ENCODE data around the gene TM9SF1. TPM values are rescaled to one million over a fixed set of nuclear protein-coding genes. Genes with fewer than 3 reads are reported as not detected.

Gene TM9SF1
- total and polyA plus RNA-seq, 10 of the 15 experiments (the other 5 are each of a cell fraction or from before 2014, with no cell fraction given): 7.2 to 39.2 (median 17.6) TPM

DNA sequence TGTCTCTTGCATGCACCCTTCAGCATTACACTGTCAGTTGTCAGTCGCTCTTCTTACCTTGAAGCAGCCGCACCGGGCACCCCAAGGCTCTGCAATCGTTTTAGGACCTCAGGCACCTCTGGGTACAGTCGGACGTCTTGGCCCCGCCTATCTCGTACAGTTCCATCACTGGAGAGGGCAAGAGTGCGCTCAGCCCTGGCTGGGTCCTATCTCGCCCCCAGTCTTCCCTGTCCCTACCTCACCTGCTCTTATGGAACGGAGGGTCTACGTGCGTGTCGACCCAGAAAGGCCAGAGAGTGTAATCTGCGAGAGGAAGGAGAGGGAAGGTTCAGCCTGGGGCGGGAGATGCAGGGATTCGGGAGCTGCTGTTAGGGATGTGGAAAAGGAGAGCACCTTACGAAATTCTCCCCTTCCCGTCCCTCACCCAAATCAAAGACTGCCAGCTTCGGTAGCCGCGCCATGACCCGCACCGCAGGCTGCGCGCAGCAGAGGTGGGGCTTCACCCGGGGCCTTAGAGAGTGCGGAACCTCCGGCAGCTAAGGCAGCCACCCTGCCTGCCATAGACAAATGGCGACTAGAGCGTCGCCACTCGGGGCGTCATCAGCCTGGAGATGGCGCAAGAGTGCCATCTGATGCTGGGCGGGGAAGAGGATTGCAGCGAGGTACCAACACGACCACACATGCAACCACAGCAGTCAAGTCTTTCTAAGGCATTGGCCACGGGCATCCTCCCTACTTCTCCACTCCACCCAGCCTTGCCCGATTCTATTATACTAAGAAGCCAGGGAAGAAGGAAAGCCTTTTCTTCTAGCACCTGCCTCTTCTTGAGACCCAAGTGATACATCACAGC lies 20.5 kb upstream of the TM9SF1 start, which contains the start of gene MDP1 (continued):
- TF ChIP-seq KLF5 (IDR thresholded peaks at IDR 0.05; ENCODE audit: partially characterized antibody) (peak; percentile 77), KDM1A (IDR thresholded peaks at IDR 0.05; ENCODE audit: borderline replicate concordance) (no peak), STAT3 (IDR thresholded peaks at IDR 0.05; ENCODE audit: low read depth, low read length) (0 out of 2 replicates have a peak, but pooled peaks have one; percentile 83), HCFC1 (IDR thresholded peaks at IDR 0.05; ENCODE audit: low read length) (peak; percentile 75), RUNX3 (IDR thresholded peaks at IDR 0.05; ENCODE audit: low read length) (peak; percentile 77)

DNA sequence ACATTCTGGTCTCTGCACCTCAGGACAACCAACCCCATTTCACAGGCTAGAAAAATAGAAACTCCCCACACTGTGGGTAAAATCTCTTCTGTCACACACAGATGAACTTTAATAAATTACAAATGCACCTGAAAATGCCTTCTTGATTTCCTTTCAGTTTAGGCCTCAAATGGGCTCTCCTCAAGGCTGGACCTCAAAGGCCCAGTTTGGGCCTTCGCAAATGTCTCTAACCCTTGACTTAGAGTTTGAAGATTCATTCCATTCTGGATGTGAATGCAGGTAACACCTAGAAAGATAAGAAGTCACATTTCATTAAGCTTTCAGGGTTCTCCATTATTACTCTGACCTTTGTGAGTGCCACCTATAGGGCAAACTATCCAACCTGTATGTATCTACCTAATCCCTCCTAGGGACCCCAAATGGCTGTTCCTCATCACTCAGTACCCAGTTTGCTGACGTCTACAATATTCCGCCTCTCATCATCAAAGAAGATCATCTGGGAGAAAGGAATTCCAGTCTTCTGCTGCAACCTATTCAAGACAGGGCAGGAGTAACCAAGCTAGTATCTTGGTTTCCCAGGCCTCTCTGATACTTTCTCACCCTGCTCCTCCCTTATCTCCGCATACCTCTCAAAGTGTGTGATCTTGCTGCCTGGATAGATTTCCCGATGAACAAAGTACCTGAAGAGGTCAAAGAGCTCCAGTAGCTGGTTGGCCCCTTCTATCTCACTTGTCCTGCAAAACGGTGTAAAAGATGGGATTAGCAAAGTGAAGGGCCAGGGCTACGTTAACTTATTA lies 18.8 kb upstream of the TM9SF1 start:
- Histone ChIP-seq H3K9ac (ENCODE audit: control insufficient read depth, insufficient read depth, low read length) (peak overlapping the region; percentile 91), H3K4me1 (ENCODE audit: control insufficient read depth, insufficient read depth, low read length) (peaks cover 15% of the 10 kb centered on the region), H3K4me2 (ENCODE audit: control insufficient read depth, insufficient read depth) (peak overlapping the region; percentile 85), H4K20me1 (ENCODE audit: control insufficient read depth, insufficient read depth) (no peaks in the 10 kb centered on the region), H3K27ac (ENCODE audit: control insufficient read depth, insufficient read depth) (peak overlapping the region; percentile 89), H3K9me3 (replicated peaks; ENCODE audit: control insufficient read depth, insufficient read depth, low read length) (no peaks in the 10 kb centered on the region), H3K36me3 (ENCODE audit: control insufficient read depth in 2 of 2, insufficient read depth in 2 of 2, low read length in 1 of 2) (peaks cover 4 to 26% of the 10 kb centered on the region in 2 experiments), H2AFZ (ENCODE audit: control insufficient read depth, low read depth, low read length) (peak overlapping the region; percentile 69), H3K79me2 (ENCODE audit: control insufficient read depth, insufficient read depth, low read length) (peaks cover 19% of the 10 kb centered on the region), H3K4me3 (peak overlapping the region; percentile 62; the same call in 1 of the 2 replicates), H3K27me3 (replicated peaks in 1 of 2; ENCODE audit: control insufficient read depth in 2 of 2, insufficient read depth in 2 of 2, low read length in 1 of 2) (no peaks in the 10 kb centered on the region)
- no peak for FAIRE-seq
- no peak for DNase-seq (ENCODE audit: low read depth, low spot score)
- ChIA-PET RAD21 (ENCODE audit: unreplicated experiment) (interaction anchor here (0.7 to 3.6 kb wide), 11 partner anchors 18 to 105 kb away, joined by 3 to 23 read pairs (median 8); partner anchors contain the start of genes CIDEB, IPO4, IRF9 and TINF2), CTCF (interaction anchor here (0.7 to 6.3 kb wide), 24 partner anchors 12 to 216 kb away, joined by 3 to 54 read pairs (median 4); partner anchors contain the start of genes CIDEB, IPO4, IRF9 and PSME2), POLR2A (interaction anchor here (0.6 to 4.3 kb wide), 27 partner anchors 8 to 144 kb away, joined by 3 to 50 read pairs (median 4); partner anchors contain the start of genes DCAF11, EMC9, IPO4 and IRF9), SMC1A (ENCODE audit: uncharacterized antibody, unreplicated experiment) (interaction anchor here (0.8 to 2.6 kb wide), 15 partner anchors 18 to 104 kb away, joined by 3 to 15 read pairs (median 4); partner anchors contain the start of genes CIDEB, IRF9, RABGGTA and TINF2)
- ATAC-seq: no peak
- intact Hi-C loops (cut with micrococcal nuclease; ENCODE audit: unreplicated experiment) (loop anchor here (1.0 to 10.0 kb wide), 4 partner anchors 18 to 199 kb away; partner anchors contain the start of genes GMPR2 and NEDD8), in situ Hi-C loops (cut with MboI) (no loop called here)
- BruUV-seq (replicated peaks): TSS peak; percentile 92
- 90% methylated on average over 7 of the region's 7 CpGs for WGBS (ENCODE audit: insufficient coverage, insufficient replicate concordance, low lambda C conversion rate, missing lambda C conversion rate)
- TF ChIP-seq CREM (IDR thresholded peaks at IDR 0.05; ENCODE audit: low read depth) (no peak), EZH2 (IDR thresholded peaks at IDR 0.05; ENCODE audit: borderline replicate concordance, control insufficient read depth, low read depth, low read length) (no peak), MTA3 (IDR thresholded peaks at IDR 0.05; ENCODE audit: borderline replicate concordance, low read length) (no peak), BHLHE40 (IDR thresholded peaks at IDR 0.05; ENCODE audit: borderline replicate concordance in 1 of 2, low read depth in 2 of 2, low read length in 1 of 2) (no peak), HDGF (IDR thresholded peaks at IDR 0.05) (no peak), TARDBP (IDR thresholded peaks at IDR 0.05; ENCODE audit: borderline replicate concordance) (no peak), JUNB (IDR thresholded peaks at IDR 0.05) (no peak), HDAC2 (IDR thresholded peaks at IDR 0.05) (no peak), EGR1 (IDR thresholded peaks at IDR 0.05; ENCODE audit: borderline replicate concordance in 1 of 2, low read depth in 2 of 2, low read length in 2 of 2) (no peak)
- TF ChIP-seq, protein P1, sequence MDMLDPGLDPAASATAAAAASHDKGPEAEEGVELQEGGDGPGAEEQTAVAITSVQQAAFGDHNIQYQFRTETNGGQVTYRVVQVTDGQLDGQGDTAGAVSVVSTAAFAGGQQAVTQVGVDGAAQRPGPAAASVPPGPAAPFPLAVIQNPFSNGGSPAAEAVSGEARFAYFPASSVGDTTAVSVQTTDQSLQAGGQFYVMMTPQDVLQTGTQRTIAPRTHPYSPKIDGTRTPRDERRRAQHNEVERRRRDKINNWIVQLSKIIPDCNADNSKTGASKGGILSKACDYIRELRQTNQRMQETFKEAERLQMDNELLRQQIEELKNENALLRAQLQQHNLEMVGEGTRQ (IDR thresholded peaks at IDR 0.05; ENCODE audit: borderline replicate concordance, low read depth, low read length): no peak
- TF ChIP-seq, protein P2, sequence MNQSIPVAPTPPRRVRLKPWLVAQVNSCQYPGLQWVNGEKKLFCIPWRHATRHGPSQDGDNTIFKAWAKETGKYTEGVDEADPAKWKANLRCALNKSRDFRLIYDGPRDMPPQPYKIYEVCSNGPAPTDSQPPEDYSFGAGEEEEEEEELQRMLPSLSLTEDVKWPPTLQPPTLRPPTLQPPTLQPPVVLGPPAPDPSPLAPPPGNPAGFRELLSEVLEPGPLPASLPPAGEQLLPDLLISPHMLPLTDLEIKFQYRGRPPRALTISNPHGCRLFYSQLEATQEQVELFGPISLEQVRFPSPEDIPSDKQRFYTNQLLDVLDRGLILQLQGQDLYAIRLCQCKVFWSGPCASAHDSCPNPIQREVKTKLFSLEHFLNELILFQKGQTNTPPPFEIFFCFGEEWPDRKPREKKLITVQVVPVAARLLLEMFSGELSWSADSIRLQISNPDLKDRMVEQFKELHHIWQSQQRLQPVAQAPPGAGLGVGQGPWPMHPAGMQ (IDR thresholded peaks at IDR 0.05; ENCODE audit: borderline replicate concordance): no peak
- TF ChIP-seq, protein P3, sequence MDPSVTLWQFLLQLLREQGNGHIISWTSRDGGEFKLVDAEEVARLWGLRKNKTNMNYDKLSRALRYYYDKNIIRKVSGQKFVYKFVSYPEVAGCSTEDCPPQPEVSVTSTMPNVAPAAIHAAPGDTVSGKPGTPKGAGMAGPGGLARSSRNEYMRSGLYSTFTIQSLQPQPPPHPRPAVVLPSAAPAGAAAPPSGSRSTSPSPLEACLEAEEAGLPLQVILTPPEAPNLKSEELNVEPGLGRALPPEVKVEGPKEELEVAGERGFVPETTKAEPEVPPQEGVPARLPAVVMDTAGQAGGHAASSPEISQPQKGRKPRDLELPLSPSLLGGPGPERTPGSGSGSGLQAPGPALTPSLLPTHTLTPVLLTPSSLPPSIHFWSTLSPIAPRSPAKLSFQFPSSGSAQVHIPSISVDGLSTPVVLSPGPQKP (IDR thresholded peaks at IDR 0.05; ENCODE audit: low read depth, low read length): no peak

Data from GM12878 (cell line).